ENCODE data around the gene GAP43.

GAP43 gene

GRCh38 chr3:115617591-115617990 lies 5.7 kb upstream of the GAP43 start:
- no peaks in the 10 kb centered on the region for H3K36me3 Mint-ChIP-seq
- no peak overlapping the region for H3K4me3 Mint-ChIP-seq
- no peaks in the 10 kb centered on the region for H3K9me3 Mint-ChIP-seq
- no peak overlapping the region for H3K27ac Mint-ChIP-seq
- peaks cover 16% of the 10 kb centered on the region for H3K4me1 Mint-ChIP-seq
- no peak for ATAC-seq
- peaks cover 1% of the 10 kb centered on the region for H3K27me3 Mint-ChIP-seq

- no peak for ATAC-seq
- H3K27me3 Mint-ChIP-seq = peaks cover 29% of the 10 kb centered on the region
- no peaks in the 10 kb centered on the region for H3K9me3 Mint-ChIP-seq
- no peak overlapping the region for H3K4me3 Mint-ChIP-seq
- no peaks in the 10 kb centered on the region for H3K36me3 Mint-ChIP-seq
- peaks cover 19% of the 10 kb centered on the region for H3K4me1 Mint-ChIP-seq
- no peak overlapping the region for H3K27ac Mint-ChIP-seq
Measured at GRCh38 chr3:115624029-115624741, 875 bp downstream of the GAP43 start.

GRCh38 chr3:115624901-115625300 lies 1.6 kb downstream of the GAP43 start:
- Mint-ChIP-seq H3K4me1 (peaks cover 19% of the 10 kb centered on the region), H3K9me3 (no peaks in the 10 kb centered on the region), H3K27ac (no peak overlapping the region), H3K4me3 (no peak overlapping the region), H3K36me3 (no peaks in the 10 kb centered on the region), H3K27me3 (peaks cover 29% of the 10 kb centered on the region)
- no peak for ATAC-seq

GRCh38 chr3:115626006-115626409 lies 2.7 kb downstream of the GAP43 start:
- Mint-ChIP-seq H3K4me1 (peaks cover 19% of the 10 kb centered on the region), H3K27ac (no peak overlapping the region), H3K27me3 (peaks cover 29% of the 10 kb centered on the region), H3K4me3 (no peak overlapping the region), H3K9me3 (no peaks in the 10 kb centered on the region), H3K36me3 (no peaks in the 10 kb centered on the region)
- ATAC-seq = no peak

- Mint-ChIP-seq H3K27ac (no peak overlapping the region), H3K4me3 (no peak overlapping the region), H3K36me3 (no peaks in the 10 kb centered on the region), H3K27me3 (peaks cover 29% of the 10 kb centered on the region), H3K9me3 (no peaks in the 10 kb centered on the region), H3K4me1 (peaks cover 19% of the 10 kb centered on the region)
- no peak for ATAC-seq
Measured at GRCh38 chr3:115626721-115627120, 3.4 kb downstream of the GAP43 start.

- Mint-ChIP-seq H3K27me3 (peaks cover 29% of the 10 kb centered on the region), H3K9me3 (no peaks in the 10 kb centered on the region), H3K27ac (no peak overlapping the region), H3K4me1 (peaks cover 19% of the 10 kb centered on the region), H3K36me3 (no peaks in the 10 kb centered on the region), H3K4me3 (no peak overlapping the region)
- peak; percentile 41 for ATAC-seq
Measured at GRCh38 chr3:115627180-115628074, 4.1 kb downstream of the GAP43 start.

- peaks cover 15% of the 10 kb centered on the region for H3K4me1 Mint-ChIP-seq
- H3K9me3 Mint-ChIP-seq = no peaks in the 10 kb centered on the region
- H3K27ac Mint-ChIP-seq = no peak overlapping the region
- no peaks in the 10 kb centered on the region for H3K36me3 Mint-ChIP-seq
- H3K4me3 Mint-ChIP-seq = no peak overlapping the region
- peak; percentile 45 for ATAC-seq
- H3K27me3 Mint-ChIP-seq = peaks cover 28% of the 10 kb centered on the region
Measured at GRCh38 chr3:115628075-115628412, 4.7 kb downstream of the GAP43 start.

GRCh38 chr3:115630850-115631249 lies 7.5 kb downstream of the GAP43 start:
- no peak for ATAC-seq
- H3K27ac Mint-ChIP-seq = no peak overlapping the region
- H3K4me1 Mint-ChIP-seq = no peaks in the 10 kb centered on the region
- H3K36me3 Mint-ChIP-seq = no peaks in the 10 kb centered on the region
- H3K4me3 Mint-ChIP-seq = no peak overlapping the region
- no peaks in the 10 kb centered on the region for H3K9me3 Mint-ChIP-seq
- peaks cover 8% of the 10 kb centered on the region for H3K27me3 Mint-ChIP-seq

DNA sequence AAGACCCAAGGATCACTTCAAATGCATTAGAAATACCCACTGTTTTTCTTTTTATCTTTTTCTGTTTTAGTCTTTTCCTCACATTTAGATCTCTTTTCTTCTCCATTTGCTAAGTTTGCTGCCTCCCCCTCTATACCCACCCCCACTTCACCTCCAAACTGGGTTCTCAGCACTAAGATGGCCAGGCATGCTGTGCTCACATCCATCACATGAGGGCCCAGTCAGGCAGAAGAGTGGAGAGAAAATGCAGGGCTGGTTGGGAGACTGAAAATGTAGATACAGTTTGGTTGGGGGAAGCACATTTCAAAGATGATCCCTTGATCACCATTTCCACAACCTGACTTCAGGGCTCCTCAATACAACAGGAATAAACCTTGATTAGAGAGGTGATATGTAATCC lies 8.7 kb downstream of the GAP43 start:
- H3K4me1 Mint-ChIP-seq = no peaks in the 10 kb centered on the region
- no peaks in the 10 kb centered on the region for H3K36me3 Mint-ChIP-seq
- H3K4me3 Mint-ChIP-seq = no peak overlapping the region
- no peak for ATAC-seq
- H3K27me3 Mint-ChIP-seq = peaks cover 8% of the 10 kb centered on the region
- no peaks in the 10 kb centered on the region for H3K9me3 Mint-ChIP-seq
- H3K27ac Mint-ChIP-seq = no peak overlapping the region

DNA sequence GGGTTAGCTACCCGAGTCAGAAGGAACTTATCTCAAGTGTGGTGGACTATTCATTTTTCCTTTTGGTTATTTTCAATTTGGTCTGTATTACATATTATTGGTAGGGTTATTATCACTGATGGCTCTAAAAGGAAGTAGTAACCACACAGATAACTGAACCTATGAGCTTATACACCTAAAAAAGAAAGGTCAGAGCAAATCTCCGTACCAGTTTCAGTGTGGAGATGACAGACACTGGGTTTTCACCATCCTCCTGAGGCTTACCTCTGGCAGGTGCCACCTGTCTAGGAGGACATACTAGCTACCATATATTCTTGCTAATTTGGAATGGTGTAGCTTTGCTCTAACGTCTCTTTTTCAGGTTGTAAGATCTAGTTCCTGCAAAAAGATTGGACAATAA lies 10.2 kb downstream of the GAP43 start:
- ATAC-seq = peak; percentile 54
- Mint-ChIP-seq H3K27ac (no peak overlapping the region), H3K36me3 (no peaks in the 10 kb centered on the region), H3K27me3 (peaks cover 8% of the 10 kb centered on the region), H3K4me1 (no peaks in the 10 kb centered on the region), H3K9me3 (no peaks in the 10 kb centered on the region), H3K4me3 (no peak overlapping the region)

GRCh38 chr3:115634052-115634451 lies 10.7 kb downstream of the GAP43 start:
- Mint-ChIP-seq H3K36me3 (no peaks in the 10 kb centered on the region), H3K4me3 (no peak overlapping the region), H3K27me3 (peaks cover 8% of the 10 kb centered on the region), H3K9me3 (no peaks in the 10 kb centered on the region), H3K4me1 (no peaks in the 10 kb centered on the region), H3K27ac (no peak overlapping the region)
- ATAC-seq = no peak

DNA sequence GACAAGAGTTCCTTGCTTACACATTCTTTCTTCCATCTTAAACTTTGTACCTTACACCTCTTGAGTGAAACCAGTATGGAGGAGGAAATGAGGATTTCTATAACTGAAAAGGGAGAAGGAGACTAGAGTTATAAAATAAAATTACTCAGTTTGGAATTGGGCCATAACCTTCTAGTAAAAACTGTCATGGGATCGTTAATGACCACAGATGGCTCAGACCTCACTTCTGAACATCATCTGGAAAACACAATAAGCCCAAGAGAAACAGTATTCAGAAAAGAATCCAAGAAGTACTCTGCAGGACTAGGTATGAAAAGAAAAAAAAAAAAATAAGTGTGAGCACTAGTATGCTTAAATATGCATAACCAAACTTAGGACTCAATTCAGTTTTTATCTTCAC lies 12.1 kb downstream of the GAP43 start:
- H3K36me3 Mint-ChIP-seq = no peaks in the 10 kb centered on the region
- no peak for ATAC-seq
- H3K4me1 Mint-ChIP-seq = no peaks in the 10 kb centered on the region
- no peaks in the 10 kb centered on the region for H3K9me3 Mint-ChIP-seq
- no peak overlapping the region for H3K4me3 Mint-ChIP-seq
- peaks cover 8% of the 10 kb centered on the region for H3K27me3 Mint-ChIP-seq
- H3K27ac Mint-ChIP-seq = no peak overlapping the region

DNA sequence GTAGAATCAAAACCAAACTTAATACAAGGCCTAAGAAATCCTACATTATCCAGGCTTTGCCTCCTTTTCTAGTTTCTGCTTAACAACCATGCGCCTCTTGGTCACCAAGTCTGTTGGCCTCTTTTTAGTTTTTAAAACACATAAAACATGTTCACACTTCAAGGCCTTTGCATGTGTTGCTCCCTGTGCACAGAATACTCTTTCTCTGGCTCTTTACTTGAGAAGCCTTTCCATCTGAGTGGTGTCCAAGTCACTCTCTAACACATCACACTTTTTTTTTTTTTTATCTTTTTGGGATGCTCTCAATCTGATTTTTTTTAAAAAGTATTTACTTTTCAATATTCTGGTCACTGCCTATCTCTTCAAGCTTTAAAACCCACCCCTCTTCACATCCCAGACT lies 14.9 kb downstream of the GAP43 start:
- no peak for ATAC-seq
- H3K4me1 Mint-ChIP-seq = no peaks in the 10 kb centered on the region
- no peaks in the 10 kb centered on the region for H3K36me3 Mint-ChIP-seq
- H3K9me3 Mint-ChIP-seq = no peaks in the 10 kb centered on the region
- no peak overlapping the region for H3K4me3 Mint-ChIP-seq
- no peak overlapping the region for H3K27ac Mint-ChIP-seq
- peaks cover 1% of the 10 kb centered on the region for H3K27me3 Mint-ChIP-seq

DNA sequence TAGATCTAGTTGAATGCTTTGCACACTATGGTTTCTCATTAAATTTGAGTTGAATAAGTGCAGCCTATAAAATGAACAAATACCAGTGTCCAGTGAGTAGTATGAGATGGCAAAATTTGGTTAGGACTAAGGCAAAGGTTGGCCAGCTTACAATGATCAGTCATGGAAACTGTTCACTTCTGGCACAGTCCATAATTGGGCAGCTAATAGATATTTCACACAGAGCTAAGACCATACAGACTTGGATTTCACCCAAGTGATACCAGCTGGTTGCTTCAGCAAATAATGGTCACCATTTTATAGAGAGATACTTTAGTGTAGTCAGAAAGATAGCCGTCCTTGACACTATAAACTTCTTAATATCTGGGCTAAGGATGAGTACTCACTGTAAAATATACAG lies 15.7 kb downstream of the GAP43 start:
- Mint-ChIP-seq H3K9me3 (no peaks in the 10 kb centered on the region), H3K4me1 (no peaks in the 10 kb centered on the region), H3K4me3 (no peak overlapping the region), H3K27ac (no peak overlapping the region), H3K36me3 (no peaks in the 10 kb centered on the region), H3K27me3 (no peaks in the 10 kb centered on the region)
- ATAC-seq = no peak

DNA sequence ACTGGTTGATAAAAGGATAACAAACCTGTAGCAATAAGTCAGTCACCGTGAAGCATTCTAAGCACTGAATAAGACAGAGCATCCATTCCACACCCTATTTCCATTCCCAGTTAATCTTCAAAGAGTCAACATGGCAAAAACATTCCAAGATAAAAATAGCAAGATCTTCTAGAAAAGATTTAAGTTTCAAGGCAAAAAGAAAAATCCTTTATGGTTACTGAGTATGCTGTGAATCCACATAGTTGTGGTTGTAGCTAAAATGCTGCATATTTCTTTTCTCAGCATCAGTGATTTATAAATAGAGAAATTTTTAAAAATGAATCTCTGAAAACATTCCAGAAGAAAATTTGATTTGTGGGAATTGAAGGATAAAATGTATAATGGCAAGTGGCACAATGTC lies 21.1 kb downstream of the GAP43 start:
- no peaks in the 10 kb centered on the region for H3K9me3 Mint-ChIP-seq
- no peak for ATAC-seq
- no peak overlapping the region for H3K4me3 Mint-ChIP-seq
- peaks cover 9% of the 10 kb centered on the region for H3K27me3 Mint-ChIP-seq
- peaks cover 3% of the 10 kb centered on the region for H3K4me1 Mint-ChIP-seq
- H3K27ac Mint-ChIP-seq = no peak overlapping the region
- H3K36me3 Mint-ChIP-seq = no peaks in the 10 kb centered on the region
